H1 (cell line): ENCODE data around the gene RASSF4. TPM values are rescaled to one million over a fixed set of nuclear protein-coding genes. Genes with fewer than 3 reads are reported as not detected.

Experiments
- CTCF ChIA-PET: fragments of 300-600 bp; sonication (Branson Sonifier 250); formaldehyde crosslinking; loops from one replicate; lab custom pipeline; 2021; ENCODE audit not compliant: partially characterized antibody; lab: Charles Lee
- POLR2A ChIA-PET: fragments of 300-600 bp; sonication (Branson Sonifier 250); formaldehyde crosslinking; loops from one replicate; lab custom pipeline; 2021; ENCODE audit warnings: inconsistent platforms; ENCODE audit not compliant: partially characterized antibody; lab: Charles Lee
- DNase-seq, 2 experiments: peaks; one replicate each; pipeline versions ENCODE4 v3.0.0 to v3.0.0-alpha.2; 2010 to 2022; ENCODE audit warnings: low spot score in 2 of 2, low read depth in 1 of 2, mixed read lengths in 1 of 2
- FAIRE-seq: peaks from 2 replicates; lab custom pipeline; 2011; peaks lifted over from hg19 to GRCh38; lab: Jason Lieb, UNC
- H2AFZ ChIP-seq: 2 replicates; pipeline ENCODE4 v1.8.1; 2012; ENCODE audit warnings: low read length, inconsistent platforms
- H2AK5ac ChIP-seq: 2 replicates; pipeline ENCODE4 v1.6.1; 2013; ENCODE audit warnings: low read depth, low read length
- H2BK120ac ChIP-seq: replicated peaks from 2 replicates; pipeline ENCODE3; 2013; ENCODE audit warnings: low read depth, low read length, inconsistent platforms
- H2BK12ac ChIP-seq: 2 replicates; pipeline ENCODE4 v1.6.1; 2013; ENCODE audit warnings: low read depth, low read length
- H2BK15ac ChIP-seq: 2 replicates; pipeline ENCODE4 v1.6.1; 2013; ENCODE audit warnings: low read length
- H2BK20ac ChIP-seq: 2 replicates; pipeline ENCODE4 v1.6.1; 2013; ENCODE audit warnings: low read length
- H2BK5ac ChIP-seq: 2 replicates; pipeline ENCODE4 v1.6.1; 2013; ENCODE audit warnings: low read depth, low read length
- H3K14ac ChIP-seq: 2 replicates; pipeline ENCODE4 v1.6.1; 2013; ENCODE audit warnings: inconsistent platforms; ENCODE audit not compliant: insufficient read length
- H3K18ac ChIP-seq: 2 replicates; pipeline ENCODE4 v1.6.1; 2013; ENCODE audit warnings: low read length; ENCODE audit errors: extremely low read depth
- H3K23ac ChIP-seq: 2 replicates; pipeline ENCODE4 v1.6.1; 2013; ENCODE audit warnings: inconsistent platforms; ENCODE audit not compliant: insufficient read length
- H3K23me2 ChIP-seq: 2 replicates; pipeline ENCODE4 v1.6.1; 2013; ENCODE audit warnings: low read depth, low read length
- H3K27ac ChIP-seq: 2 replicates; pipeline ENCODE4 v1.6.1; 2011; ENCODE audit warnings: low read depth, low read length, inconsistent platforms
- H3K27me3 ChIP-seq, 4 experiments: replicated peaks in 1 of 4; 1 replicate in 1 of 4; 2 replicates in 3 of 4; pipeline versions ENCODE4 v1.6.1 to v1.8.1; 2011 to 2013; ENCODE audit warnings: low read length in 3 of 4, mild to moderate bottlenecking in 3 of 4, inconsistent platforms in 2 of 4, mixed read lengths in 2 of 4, moderate library complexity in 1 of 4; ENCODE audit not compliant: control insufficient read depth in 3 of 4, insufficient read depth in 3 of 4; ENCODE audit errors: extremely low read depth in 1 of 4
- H3K36me3 ChIP-seq, 4 experiments: 2 replicates each; pipeline versions ENCODE4 v1.6.1 to v1.8.1; 2011 to 2013; ENCODE audit warnings: mild to moderate bottlenecking in 4 of 4, low read length in 3 of 4, moderate library complexity in 2 of 4, control low read depth in 1 of 4, inconsistent platforms in 1 of 4; ENCODE audit not compliant: insufficient read depth in 4 of 4, control insufficient read depth in 2 of 4
- H3K4ac ChIP-seq: replicated peaks from 2 replicates; pipeline ENCODE3; 2013; ENCODE audit warnings: low read length, low read depth, mixed read lengths, inconsistent platforms; ENCODE audit not compliant: insufficient read length
- H3K4me1 ChIP-seq, 4 experiments: replicated peaks in 1 of 4; 1 replicate in 1 of 4; 2 replicates in 3 of 4; pipeline versions ENCODE4 v1.6.1 to v1.8.1; 2011 to 2013; ENCODE audit warnings: low read length in 3 of 4, inconsistent platforms in 2 of 4, mixed read lengths in 1 of 4; ENCODE audit not compliant: insufficient read depth in 4 of 4, control insufficient read depth in 3 of 4
- H3K4me2 ChIP-seq, 2 experiments: 2 replicates each; pipeline versions ENCODE4 v1.6.1 to v1.8.1; 2011 to 2013; ENCODE audit warnings: low read depth in 2 of 2, low read length in 2 of 2, control low read depth in 1 of 2, inconsistent platforms in 1 of 2, mild to moderate bottlenecking in 1 of 2; ENCODE audit not compliant: insufficient read depth in 1 of 2
- H3K4me3 ChIP-seq, 4 experiments: fragments of 200-600, 300-600 bp in 1 of 4; sonication (generic), shearing (Covaris generic), sonication (Bioruptor Twin) in 1 of 4; 2 replicates each; pipeline versions ENCODE4 v1.5.1 to v1.8.1; 2011 to 2016; ENCODE audit warnings: low read length in 4 of 4, low read depth in 3 of 4, control low read depth in 2 of 4, inconsistent platforms in 2 of 4, mild to moderate bottlenecking in 2 of 4, mixed read lengths in 1 of 4, moderate library complexity in 1 of 4; ENCODE audit not compliant: insufficient read depth in 2 of 4; ENCODE audit errors: extremely low read depth in 1 of 4
- H3K56ac ChIP-seq: replicated peaks from 2 replicates; pipeline ENCODE3; 2013; ENCODE audit warnings: low read depth, mild to moderate bottlenecking, mixed read lengths, low read length, inconsistent platforms; ENCODE audit not compliant: insufficient read length
- H3K79me1 ChIP-seq: 2 replicates; pipeline ENCODE4 v1.6.1; 2013; ENCODE audit warnings: low read depth, low read length, control low read depth
- H3K79me2 ChIP-seq, 2 experiments: 2 replicates each; pipeline versions ENCODE4 v1.6.1 to v1.8.1; 2012 to 2013; ENCODE audit warnings: low read length in 2 of 2, mild to moderate bottlenecking in 2 of 2, inconsistent platforms in 1 of 2; ENCODE audit not compliant: insufficient read depth in 2 of 2, control insufficient read depth in 1 of 2
- H3K9ac ChIP-seq, 4 experiments: replicated peaks in 1 of 4; 1 replicate in 1 of 4; 2 replicates in 3 of 4; pipeline versions ENCODE4 v1.6.1 to v1.8.1; 2011 to 2013; ENCODE audit warnings: low read depth in 3 of 4, low read length in 3 of 4, control low read depth in 2 of 4, mild to moderate bottlenecking in 2 of 4, moderate library complexity in 2 of 4, inconsistent platforms in 1 of 4; ENCODE audit errors: extremely low read depth in 1 of 4
- H3K9me3 ChIP-seq, 2 experiments: 2 replicates each; pipeline versions ENCODE4 v1.6.1 to v1.8.1; 2012 to 2013; ENCODE audit warnings: mild to moderate bottlenecking in 2 of 2, moderate library complexity in 2 of 2, control low read depth in 1 of 2, inconsistent platforms in 1 of 2, low read depth in 1 of 2, low read length in 1 of 2, mixed read lengths in 1 of 2; ENCODE audit not compliant: insufficient read depth in 2 of 2
- H4K20me1 ChIP-seq, 2 experiments: replicated peaks in 1 of 2; 2 replicates each; pipeline versions ENCODE3 to v1.8.1; 2011 to 2013; ENCODE audit warnings: inconsistent platforms in 2 of 2, low read length in 2 of 2, mild to moderate bottlenecking in 1 of 2; ENCODE audit not compliant: insufficient read depth in 2 of 2, control insufficient read depth in 1 of 2
- H4K5ac ChIP-seq: 2 replicates; pipeline ENCODE4 v1.6.1; 2013; ENCODE audit warnings: low read length, low read depth, mixed read lengths, inconsistent platforms; ENCODE audit not compliant: insufficient read length
- H4K8ac ChIP-seq: 2 replicates; pipeline ENCODE4 v1.8.0; 2013; ENCODE audit warnings: mild to moderate bottlenecking, moderate library complexity, low read length, inconsistent platforms; ENCODE audit not compliant: insufficient read depth; ENCODE audit errors: extremely low read depth
- H4K91ac ChIP-seq: replicated peaks from 2 replicates; pipeline ENCODE3; 2013; ENCODE audit warnings: low read length, mixed read lengths, inconsistent platforms; ENCODE audit not compliant: insufficient read length
- CBX5 ChIP-seq: fragments of 300-800, 300-1000 bp; sonication (generic); IDR thresholded peaks from 2 replicates; pipeline ENCODE4 v1.7.1; 2016; ENCODE audit warnings: antibody characterized with exemption, low read length, low read depth
- FOSL1 ChIP-seq: IDR thresholded peaks from 2 replicates; pipeline ENCODE4 v1.6.1; 2011; ENCODE audit warnings: mild to moderate bottlenecking, low read depth, low read length, moderate library complexity; ENCODE audit not compliant: insufficient read depth
- NRF1 ChIP-seq: IDR thresholded peaks from 2 replicates; pipeline ENCODE4 v1.6.1; 2011; ENCODE audit warnings: mild to moderate bottlenecking, low read depth, low read length, improper control_type of control experiment
- POU5F1 ChIP-seq: IDR thresholded peaks from 2 replicates; pipeline ENCODE4 v1.6.1; 2011; ENCODE audit warnings: low read depth, mild to moderate bottlenecking, low read length, moderate library complexity
- SP1 ChIP-seq: IDR thresholded peaks from 2 replicates; pipeline ENCODE4 v1.6.1; 2011; ENCODE audit warnings: low read depth, low read length
- TAF7 ChIP-seq: optimal IDR thresholded peaks from 2 replicates; pipeline ENCODE3; 2011; ENCODE audit warnings: low read depth, mild to moderate bottlenecking, inconsistent platforms, low read length, moderate library complexity, borderline replicate concordance
- TBP ChIP-seq: IDR thresholded peaks from 2 replicates; pipeline ENCODE4 v1.6.1; 2011; ENCODE audit warnings: low read depth, low read length, improper control_type of control experiment
- TEAD4 ChIP-seq: IDR thresholded peaks from 2 replicates; pipeline ENCODE4 v1.6.1; 2012; ENCODE audit warnings: low read depth, low read length, inconsistent platforms, mixed read lengths
- WGBS, 2 experiments: shearing (Covaris generic) in 1 of 2; methylation state at CpG; one replicate each; pipeline versions ENCODE4 v1.1.6 to v1.1.7; 2013 to 2015; ENCODE audit warnings: low lambda C conversion rate in 2 of 2, mixed read lengths in 2 of 2, inconsistent platforms in 1 of 2, low coverage in 1 of 2, missing lambda C conversion rate in 1 of 2; ENCODE audit not compliant: insufficient replicate concordance in 2 of 2, insufficient coverage in 1 of 2, insufficient read length in 1 of 2; ENCODE audit errors: extremely low coverage in 1 of 2, missing lambda C conversion rate in 1 of 2; 5-methylcytosine and 5-hydroxymethylcytosine counted together
- polyA plus RNA-seq, 7 experiments: library from polyadenylated mRNA; depleted of rRNA in 3 of 7; stranded (reverse) in 5 of 7; unstranded in 2 of 7; fragments of >200 nt in 5 of 7; fragments of 200-250 nt in 2 of 7; gene quantifications; 1 replicate in 5 of 7; 2 replicates in 1 of 7; 4 replicates in 1 of 7; pipeline versions ENCODE4 v1.2.1 to v1.2.3, GENCODE V29; 2011 to 2013; ENCODE audit warnings: missing spikeins in 2 of 7, mixed read lengths in 2 of 7
- total RNA-seq: library from RNA; stranded (reverse); fragmentation: NEBNext Ultra II Directional; extraction: Animal tissue kit (Norgen Biotek cat#: 25700); gene quantifications from 2 replicates; pipeline ENCODE4 v1.2.1, GENCODE V29; 2021
- TF ChIP-seq, protein P1 (sequence below): IDR thresholded peaks from 2 replicates; pipeline ENCODE4 v1.6.1; 2011; ENCODE audit warnings: low read length, improper control_type of control experiment

Gene RASSF4
- total and polyA plus RNA-seq, 2 of the 8 experiments (the other 6 are each of a cell fraction or from before 2014, with no cell fraction given): 14.3 to 14.5 TPM

DNA sequence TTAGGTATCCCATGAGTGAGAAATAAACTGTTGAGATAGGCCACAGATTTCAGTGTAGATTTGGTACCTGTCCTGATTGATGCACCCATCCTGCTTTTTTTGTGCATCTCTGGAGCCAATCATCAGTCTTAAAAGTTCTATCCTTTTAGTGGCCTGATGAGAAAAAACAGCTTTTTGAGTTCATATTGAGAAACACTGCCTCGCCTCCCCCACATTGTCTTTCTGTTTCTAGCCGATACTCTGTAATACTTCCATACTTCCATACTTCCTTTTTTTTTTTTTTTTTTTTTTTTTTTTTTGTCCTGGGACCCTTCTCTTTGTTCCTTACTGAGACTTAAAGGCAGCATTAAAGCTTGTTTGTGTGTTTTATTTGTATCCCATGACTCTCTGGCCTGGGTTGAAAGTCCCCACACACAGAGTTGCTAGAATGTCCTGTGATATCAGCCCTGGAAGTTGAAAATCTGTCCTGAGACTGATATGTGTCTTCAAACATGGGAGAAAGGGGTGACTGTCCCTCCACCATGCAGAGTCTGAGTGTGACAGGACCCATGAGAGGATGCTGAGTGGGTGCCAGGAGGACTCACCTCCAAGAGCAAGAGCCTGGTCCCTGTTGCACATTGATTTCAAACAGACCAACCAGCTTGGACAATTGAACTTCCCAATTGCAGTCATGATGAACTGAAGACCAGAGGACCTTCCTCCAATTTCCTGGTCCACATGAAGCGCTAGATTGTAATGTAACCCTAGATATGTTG is 46.9 kb downstream of the RASSF4 start:
- no peak overlapping the region for H2AFZ ChIP-seq
- H3K36me3 ChIP-seq: peaks cover 2 to 18% (median 11%) of the 10 kb centered on the region in 4 experiments; a peak in 7 of 8 replicates
- H3K4ac ChIP-seq: no peak overlapping the region
- H2BK5ac ChIP-seq: no peak overlapping the region
- no peak for TF ChIP-seq SP1
- TF ChIP-seq TAF7: no peak
- no peak for TF ChIP-seq TEAD4
- no peak for TF ChIP-seq FOSL1
- TF ChIP-seq, protein P1, sequence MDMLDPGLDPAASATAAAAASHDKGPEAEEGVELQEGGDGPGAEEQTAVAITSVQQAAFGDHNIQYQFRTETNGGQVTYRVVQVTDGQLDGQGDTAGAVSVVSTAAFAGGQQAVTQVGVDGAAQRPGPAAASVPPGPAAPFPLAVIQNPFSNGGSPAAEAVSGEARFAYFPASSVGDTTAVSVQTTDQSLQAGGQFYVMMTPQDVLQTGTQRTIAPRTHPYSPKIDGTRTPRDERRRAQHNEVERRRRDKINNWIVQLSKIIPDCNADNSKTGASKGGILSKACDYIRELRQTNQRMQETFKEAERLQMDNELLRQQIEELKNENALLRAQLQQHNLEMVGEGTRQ: no peak
- TF ChIP-seq TBP: no peak
- no peak for TF ChIP-seq POU5F1
- no peak for TF ChIP-seq CBX5
- no peak for TF ChIP-seq NRF1
- no peak overlapping the region for H3K4me2 ChIP-seq
- H2AK5ac ChIP-seq: no peak overlapping the region
- H3K4me3 ChIP-seq: no peak overlapping the region
- ChIA-PET POLR2A (no interaction called here), CTCF (interaction anchor here (0.6 to 2.1 kb wide), 3 partner anchors 37 to 73 kb away, joined by 3 to 9 read pairs (median 3); no protein-coding TSS in a partner anchor)
- no peaks in the 10 kb centered on the region; a peak in 1 of 7 replicates for H3K4me1 ChIP-seq
- FAIRE-seq (no peak), DNase-seq (no peak)
- no peak overlapping the region for H2BK15ac ChIP-seq
- no peak overlapping the region for H4K8ac ChIP-seq
- no peak overlapping the region for H3K9ac ChIP-seq
- no peak overlapping the region for H3K23ac ChIP-seq
- no peak overlapping the region for H3K14ac ChIP-seq
- H3K79me2 ChIP-seq: peaks cover 0 to 17% of the 10 kb centered on the region in 2 experiments; a peak in 3 of 4 replicates
- no peak overlapping the region for H2BK12ac ChIP-seq
- no peak overlapping the region for H2BK120ac ChIP-seq
- H4K5ac ChIP-seq: no peak overlapping the region
- no peak overlapping the region for H2BK20ac ChIP-seq
- H3K27me3 ChIP-seq: no peaks in the 10 kb centered on the region; a peak in 1 of 7 replicates
- no peaks in the 10 kb centered on the region for H3K9me3 ChIP-seq
- WGBS, 2 experiments: 85% methylated on average over 1 of the region's 3 CpGs; no CpG with 5 or more reads in 1 of the 2 experiments
- no peak overlapping the region for H3K18ac ChIP-seq
- H3K27ac ChIP-seq: no peak overlapping the region
- no peak overlapping the region for H4K91ac ChIP-seq
- H3K56ac ChIP-seq: no peak overlapping the region
- no peaks in the 10 kb centered on the region for H3K79me1 ChIP-seq
- H3K23me2 ChIP-seq: peaks cover 2% of the 10 kb centered on the region; the same call in 1 of the 2 replicates
- peaks cover 0 to 7% of the 10 kb centered on the region in 2 experiments for H4K20me1 ChIP-seq
